GM12892 (cell line): ENCODE results near the gene TEX13D.

Experiments
- POLR2AphosphoS5 ChIP-seq: IDR thresholded peaks from 2 replicates; pipeline ENCODE4 v1.6.1; 2011; ENCODE audit warnings: low read depth, low read length, control low read depth
- TAF1 ChIP-seq: IDR thresholded peaks from 2 replicates; pipeline ENCODE4 v1.6.1; 2011; ENCODE audit warnings: low read depth, mild to moderate bottlenecking, control low read depth, low read length, borderline replicate concordance

DNA sequence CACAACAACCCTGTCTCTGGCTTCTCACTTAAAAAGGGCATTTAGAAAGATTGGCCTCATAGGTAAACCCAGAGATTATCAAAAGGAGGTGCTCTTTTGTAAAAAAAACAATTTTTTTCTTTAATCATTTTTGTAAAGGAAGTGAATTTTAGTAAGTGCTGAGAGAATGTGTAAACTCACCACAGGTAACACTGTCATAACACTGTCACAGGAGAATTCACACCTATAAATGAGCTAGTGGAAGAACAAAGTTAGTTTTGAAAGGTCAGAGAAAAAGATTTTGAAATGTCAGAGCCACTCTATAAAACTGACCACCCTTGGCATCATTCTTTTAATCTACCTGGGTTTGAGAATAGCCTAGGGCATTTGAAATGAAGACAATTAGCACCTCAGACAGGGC is 10.6 kb downstream of the TEX13D start:
- no peak for TF ChIP-seq TAF1
- no peak for TF ChIP-seq POLR2AphosphoS5
